Activated CD8-positive, alpha-beta memory T cell treated with anti-CD3 and anti-CD28 coated beads, Interleukin-2, amount 50 U/mL, for 24 hours (primary cell): ENCODE results near the gene SLC2A10.

Source experiments
- DNase-seq: peaks from one replicate; pipeline ENCODE4 v3.0.0-alpha.2; 2020; ENCODE audit errors: extremely low read depth

Gene SLC2A10

GRCh38 chr20:46703435-46703834 is 6.0 kb upstream of the SLC2A10 start:
- no peak for DNase-seq

- DNase-seq, result no peak
These were observed 4.6 kb upstream of the SLC2A10 start for GRCh38 chr20:46704714-46705377.

- DNase-seq, result no peak
These were observed 4.1 kb upstream of the SLC2A10 start for GRCh38 chr20:46705378-46705729.

GRCh38 chr20:46706242-46706641 is 3.2 kb upstream of the SLC2A10 start:
- DNase-seq, result no peak

GRCh38 chr20:46708172-46708860 is 1.1 kb upstream of the SLC2A10 start:
- DNase-seq, result no peak

GRCh38 chr20:46709055-46709458 is 392 bp upstream of the SLC2A10 start:
- DNase-seq, result no peak

- DNase-seq, result no peak
These were observed 884 bp downstream of the SLC2A10 start for GRCh38 chr20:46710153-46710913.

- no peak for DNase-seq
These were observed 2.7 kb downstream of the SLC2A10 start for GRCh38 chr20:46712056-46712636.

GRCh38 chr20:46713957-46714834 is 4.7 kb downstream of the SLC2A10 start:
- no peak for DNase-seq

GRCh38 chr20:46715292-46715756 is 5.9 kb downstream of the SLC2A10 start:
- no peak for DNase-seq

- DNase-seq, result no peak
These were observed 8.5 kb downstream of the SLC2A10 start for GRCh38 chr20:46717818-46718541.

- DNase-seq, result no peak
These were observed 10.6 kb downstream of the SLC2A10 start for GRCh38 chr20:46720019-46720418.

- DNase-seq, result no peak
These were observed 11.5 kb downstream of the SLC2A10 start for GRCh38 chr20:46720776-46721425.

- no peak for DNase-seq
These were observed 12.0 kb downstream of the SLC2A10 start for GRCh38 chr20:46721476-46721875.

GRCh38 chr20:46722450-46722849 is 13.0 kb downstream of the SLC2A10 start:
- DNase-seq, result no peak

GRCh38 chr20:46723039-46723438 is 13.6 kb downstream of the SLC2A10 start:
- DNase-seq, result no peak

- DNase-seq, result no peak
These were observed 15.0 kb downstream of the SLC2A10 start for GRCh38 chr20:46724343-46724959.

GRCh38 chr20:46725186-46726165 is 16.0 kb downstream of the SLC2A10 start:
- no peak for DNase-seq

GRCh38 chr20:46731770-46732169 is 22.3 kb downstream of the SLC2A10 start:
- no peak for DNase-seq
